IMR-90 (cell line): ENCODE data around the gene PRKAR1B. TPM values are rescaled to one million over a fixed set of nuclear protein-coding genes. Genes with fewer than 3 reads are reported as not detected.
"Not testable (repeated sequence)": the region's sequence is repeated elsewhere in the genome, so short reads cannot be mapped to it uniquely, and the experiment has no call there.

Experiments
- ATAC-seq: fragments of 200-7000 bp; cut with Tn5 transposase; 2 replicates; pipeline ENCODE4 v1.9.1; 2020; ENCODE audit warnings: low read depth, mild to moderate bottlenecking, moderate library complexity
- BruUV-seq: library from RNA; stranded (reverse); fragments of 400-500 nt; replicated peaks from 2 replicates; lab custom pipeline; 2021; lab: Mats Ljungman, UMichigan
- CTCF ChIA-PET: fragments of 300-600 bp; formaldehyde crosslinking; extraction: SDS; loops from one replicate; lab custom pipeline; 2021; ENCODE audit warnings: antibody characterized with exemption; lab: Yijun Ruan, JAX
- POLR2A ChIA-PET: fragments of 300-600 bp; sonication (Branson Sonifier 250); formaldehyde crosslinking; loops from one replicate; lab custom pipeline; 2022; ENCODE audit warnings: antibody characterized with exemption; ENCODE audit not compliant: unreplicated experiment; lab: Charles Lee
- DNase-seq: peaks from one replicate; pipeline ENCODE4 v3.0.0; 2013
- H2AFZ ChIP-seq: replicated peaks from 2 replicates; pipeline ENCODE3; 2013; ENCODE audit warnings: low read length, mild to moderate bottlenecking; ENCODE audit not compliant: poor library complexity
- H2AK5ac ChIP-seq: 2 replicates; pipeline ENCODE4 v1.6.1; 2013; ENCODE audit warnings: low read depth, low read length, inconsistent platforms
- H2AK9ac ChIP-seq: replicated peaks from 2 replicates; pipeline ENCODE3; 2013; ENCODE audit warnings: mild to moderate bottlenecking, low read depth, low read length, moderate library complexity; ENCODE audit not compliant: poor library complexity
- H2BK120ac ChIP-seq: 2 replicates; pipeline ENCODE4 v1.6.1; 2013; ENCODE audit warnings: low read depth, low read length, inconsistent platforms
- H2BK15ac ChIP-seq: 3 replicates; pipeline ENCODE4 v1.6.1; 2013; ENCODE audit warnings: low read depth, low read length, inconsistent platforms
- H2BK20ac ChIP-seq: 2 replicates; pipeline ENCODE4 v1.6.1; 2013; ENCODE audit warnings: low read depth, mild to moderate bottlenecking, inconsistent platforms, low read length, moderate library complexity
- H2BK5ac ChIP-seq: 2 replicates; pipeline ENCODE4 v1.6.1; 2013; ENCODE audit warnings: mild to moderate bottlenecking, low read depth, low read length, inconsistent platforms; ENCODE audit not compliant: poor library complexity, severe bottlenecking
- H3K14ac ChIP-seq: replicated peaks from 2 replicates; pipeline ENCODE4 v1.6.1; 2013; ENCODE audit warnings: low read depth, low read length, inconsistent platforms
- H3K18ac ChIP-seq: 2 replicates; pipeline ENCODE4 v1.6.1; 2013; ENCODE audit warnings: low read depth, low read length, control low read depth
- H3K23ac ChIP-seq: 2 replicates; pipeline ENCODE4 v1.6.1; 2013; ENCODE audit warnings: low read depth, low read length, inconsistent platforms
- H3K27ac ChIP-seq: 2 replicates; pipeline ENCODE4 v1.5.1; 2013; ENCODE audit warnings: mild to moderate bottlenecking, control low read depth, low read length; ENCODE audit not compliant: insufficient read depth
- H3K27me3 ChIP-seq: 2 replicates; pipeline ENCODE4 v1.6.1; 2013; ENCODE audit warnings: low read length; ENCODE audit not compliant: control insufficient read depth, insufficient read depth
- H3K36me3 ChIP-seq: 2 replicates; pipeline ENCODE4 v1.6.1; 2013; ENCODE audit warnings: low read length, mixed read lengths; ENCODE audit not compliant: control insufficient read depth, insufficient read depth
- H3K4ac ChIP-seq: 2 replicates; pipeline ENCODE4 v1.6.1; 2013; ENCODE audit warnings: low read depth, low read length, inconsistent platforms
- H3K4me1 ChIP-seq: 2 replicates; pipeline ENCODE4 v1.6.1; 2013; ENCODE audit warnings: low read length, mixed read lengths; ENCODE audit not compliant: control insufficient read depth, insufficient read depth
- H3K4me2 ChIP-seq: 2 replicates; pipeline ENCODE4 v1.6.1; 2013; ENCODE audit warnings: low read depth, mild to moderate bottlenecking, control low read depth, low read length, moderate library complexity
- H3K4me3 ChIP-seq: 2 replicates; pipeline ENCODE4 v1.5.1; 2013; ENCODE audit warnings: low read depth, mild to moderate bottlenecking, control low read depth, low read length, moderate library complexity; ENCODE audit not compliant: insufficient read depth
- H3K56ac ChIP-seq: 2 replicates; pipeline ENCODE4 v1.6.1; 2013; ENCODE audit warnings: low read length, inconsistent platforms; ENCODE audit not compliant: insufficient read depth; ENCODE audit errors: extremely low read depth
- H3K79me1 ChIP-seq, 2 experiments: 2 replicates each; pipeline ENCODE4 v1.6.1; 2013; ENCODE audit warnings: low read length in 2 of 2, inconsistent platforms in 1 of 2, low read depth in 1 of 2
- H3K9ac ChIP-seq: 2 replicates; pipeline ENCODE4 v1.6.1; 2013; ENCODE audit warnings: low read depth, low read length, control low read depth
- H3K9me1 ChIP-seq: 2 replicates; pipeline ENCODE4 v1.6.1; 2013; ENCODE audit warnings: low read length, inconsistent platforms; ENCODE audit not compliant: insufficient read depth
- H3K9me3 ChIP-seq: 2 replicates; pipeline ENCODE4 v1.6.1; 2013; ENCODE audit warnings: low read length; ENCODE audit not compliant: control insufficient read depth, insufficient read depth
- H4K20me1 ChIP-seq: 2 replicates; pipeline ENCODE4 v1.6.1; 2013; ENCODE audit warnings: low read length, inconsistent platforms; ENCODE audit not compliant: insufficient read depth
- H4K5ac ChIP-seq: 2 replicates; pipeline ENCODE4 v1.6.1; 2013; ENCODE audit warnings: mild to moderate bottlenecking, low read depth, low read length, control low read depth
- H4K8ac ChIP-seq, 2 experiments: 2 replicates each; pipeline ENCODE4 v1.6.1; 2013; ENCODE audit warnings: low read depth in 2 of 2, low read length in 2 of 2, control low read depth in 1 of 2, inconsistent platforms in 1 of 2
- H4K91ac ChIP-seq: 2 replicates; pipeline ENCODE4 v1.6.1; 2013; ENCODE audit warnings: low read depth, low read length, inconsistent platforms; ENCODE audit not compliant: insufficient read depth
- WGBS, 2 experiments: methylation state at CpG; one replicate each; pipeline versions ENCODE4 v1.1.5 to v1.1.7; 2013; ENCODE audit warnings: missing lambda C conversion rate in 2 of 2; ENCODE audit not compliant: insufficient read length in 1 of 2; ENCODE audit errors: extremely low coverage in 2 of 2; 5-methylcytosine and 5-hydroxymethylcytosine counted together
- dilution Hi-C: fragments of 300-500 bp; cut with HindIII; formaldehyde crosslinking; loops from one replicate; pipeline ENCODE4 v1.14.3; 2018; ENCODE audit warnings: low sequenced_read_pairs; ENCODE audit not compliant: unreplicated experiment
- in situ Hi-C: fragments of 300-500 bp; cut with MboI; formaldehyde crosslinking; loops from 3 replicates; pipeline ENCODE4 v1.14.3; 2019; ENCODE audit warnings: low sequenced_read_pairs, inconsistent platforms, mixed read lengths
- intact Hi-C: fragments of 100-400 bp; cut with micrococcal nuclease; formaldehyde crosslinking; loops from 2 replicates; pipeline ENCODE4 v1.10.0; 2022
- polyA plus RNA-seq, 3 experiments: library from polyadenylated mRNA; depleted of rRNA; stranded (reverse); fragments of >200 nt; gene quantifications; 2 replicates each; pipeline ENCODE4 v1.2.3, GENCODE V29; 2012; ENCODE audit warnings: low replicate concordance in 1 of 3
- total RNA-seq: library from RNA; depleted of rRNA; stranded (reverse); fragments of >200 nt; gene quantifications from 2 replicates; pipeline ENCODE4 v1.2.3, GENCODE V29; 2012

PRKAR1B gene
- total and polyA plus RNA-seq, 2 of the 4 experiments (the other 2 are of a cell fraction) = 15.2 to 20.2 TPM

DNA sequence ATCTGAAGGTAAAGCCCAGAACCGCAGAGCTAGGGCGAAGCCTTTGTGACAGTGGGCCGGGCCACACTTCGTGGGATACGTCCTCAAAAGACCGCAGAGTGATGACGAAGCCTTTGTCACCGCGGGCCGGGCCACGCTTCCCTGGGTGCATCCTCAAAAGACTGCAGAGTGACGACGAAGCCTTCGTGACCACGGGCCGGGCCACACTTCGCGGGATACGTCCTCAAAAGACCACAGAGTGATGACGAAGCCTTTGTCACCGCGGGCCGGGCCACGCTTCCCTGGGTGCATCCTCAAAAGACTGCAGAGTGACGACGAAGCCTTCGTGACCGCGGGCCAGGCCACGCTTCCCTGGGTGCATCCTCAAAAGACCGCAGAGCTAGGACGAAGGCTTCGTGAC lies 25.2 kb upstream of the PRKAR1B start:
- CTCF ChIA-PET, H3K56ac ChIP-seq, H2AK9ac ChIP-seq, H3K4ac ChIP-seq, H3K18ac ChIP-seq, H4K20me1 ChIP-seq, H3K9me3 ChIP-seq, H3K4me1 ChIP-seq, in situ Hi-C loops, dilution Hi-C loops, H3K23ac ChIP-seq, H3K27ac ChIP-seq, H4K8ac ChIP-seq, DNase-seq, H4K91ac ChIP-seq, H3K27me3 ChIP-seq, H2BK15ac ChIP-seq, H2BK20ac ChIP-seq, H3K4me3 ChIP-seq, H2BK120ac ChIP-seq, H2BK5ac ChIP-seq, H2AFZ ChIP-seq, H3K9ac ChIP-seq, H4K5ac ChIP-seq, H3K9me1 ChIP-seq, intact Hi-C loops, POLR2A ChIA-PET, H2AK5ac ChIP-seq, ATAC-seq, H3K4me2 ChIP-seq, H3K14ac ChIP-seq, BruUV-seq: not testable (repeated sequence)
- Histone ChIP-seq H3K36me3 (peaks cover 34% of the 10 kb centered on the region), H3K79me1 (peaks cover 14 to 26% of the 10 kb centered on the region in 2 experiments; a peak in 3 of 4 replicates)
- 98% methylated on average over 29 of the region's 33 CpGs; no CpG with 5 or more reads in 1 of the 2 experiments for WGBS, 2 experiments
